Fibroblast of lung (primary cell): ENCODE results near the gene IFT52. TPM values are rescaled to one million over a fixed set of nuclear protein-coding genes. Genes with fewer than 3 reads are reported as not detected.
A peak's percentile ranks its signal among the peaks of the same experiment; 100 is the strongest.

Source experiments
- DNase-seq, 2 donors: peaks; one replicate each; pipeline versions ENCODE4 v3.0.0 to v3.0.0-alpha.2; 2010; ENCODE audit warnings: low read depth in 2 of 2
- H2AFZ ChIP-seq: 2 replicates; pipeline ENCODE4 v1.5.1; 2012; ENCODE audit warnings: low read length, control low read depth, inconsistent platforms
- H3K27ac ChIP-seq: 2 replicates; pipeline ENCODE4 v1.5.1; 2011; ENCODE audit warnings: low read length, control low read depth; ENCODE audit not compliant: insufficient read depth
- H3K27me3 ChIP-seq: 2 replicates; pipeline ENCODE4 v1.5.1; 2011; ENCODE audit warnings: mild to moderate bottlenecking, low read length; ENCODE audit not compliant: control insufficient read depth, insufficient read depth
- H3K36me3 ChIP-seq: 2 replicates; pipeline ENCODE4 v1.5.1; 2011; ENCODE audit warnings: low read length; ENCODE audit not compliant: control insufficient read depth, insufficient read depth
- H3K4me1 ChIP-seq: 2 replicates; pipeline ENCODE4 v1.5.1; 2011; ENCODE audit warnings: low read length; ENCODE audit not compliant: control insufficient read depth, insufficient read depth; ENCODE audit errors: extremely low read depth
- H3K4me2 ChIP-seq: 2 replicates; pipeline ENCODE4 v1.5.1; 2011; ENCODE audit warnings: low read length, control low read depth; ENCODE audit not compliant: insufficient read depth; ENCODE audit errors: extremely low read depth
- H3K4me3 ChIP-seq, 4 experiments: fragments of 200-600 bp in 1 of 4; sonication (generic) in 1 of 4; replicated peaks in 1 of 4; 2 replicates each; pipeline ENCODE4 v1.5.1; 2011 to 2016; ENCODE audit warnings: low read length in 4 of 4, low read depth in 3 of 4, mild to moderate bottlenecking in 3 of 4, control low read depth in 2 of 4, inconsistent platforms in 1 of 4, mixed read lengths in 1 of 4; ENCODE audit not compliant: insufficient read depth in 1 of 4; ENCODE audit errors: control extremely low read depth in 1 of 4
- H3K79me2 ChIP-seq: 2 replicates; pipeline ENCODE4 v1.5.1; 2012; ENCODE audit warnings: mild to moderate bottlenecking, low read length, inconsistent platforms; ENCODE audit not compliant: control insufficient read depth, insufficient read depth
- H3K9ac ChIP-seq: 2 replicates; pipeline ENCODE4 v1.5.1; 2011; ENCODE audit warnings: mild to moderate bottlenecking, low read length, control low read depth; ENCODE audit not compliant: insufficient read depth
- H3K9me3 ChIP-seq: 2 replicates; pipeline ENCODE4 v1.5.1; 2012; ENCODE audit warnings: low read depth, low read length; ENCODE audit not compliant: control insufficient read depth, insufficient read depth
- H4K20me1 ChIP-seq: 2 replicates; pipeline ENCODE4 v1.5.1; 2011; ENCODE audit warnings: low read length; ENCODE audit not compliant: control insufficient read depth, insufficient read depth; ENCODE audit errors: extremely low read depth
- CTCF ChIP-seq, 2 donors: IDR thresholded peaks in 1 of 2; conservative IDR thresholded peaks in 1 of 2; 1 replicate in 1 of 2; 2 replicates in 1 of 2; pipeline ENCODE4 v1.5.1; 2011 to 2012; ENCODE audit warnings: low read length in 2 of 2, control low read depth in 1 of 2, inconsistent platforms in 1 of 2, low read depth in 1 of 2, mild to moderate bottlenecking in 1 of 2
- EZH2 ChIP-seq: IDR thresholded peaks from 2 replicates; pipeline ENCODE4 v1.5.1; 2012; ENCODE audit warnings: low read length, control low read depth, mild to moderate bottlenecking; ENCODE audit errors: missing control alignments
- polyA minus RNA-seq: library from RNA; depleted of rRNA, polyadenylated mRNA; stranded (reverse); fragments of >200 nt; gene quantifications from 2 replicates; pipeline ENCODE4 v1.2.3, GENCODE V29; 2011; ENCODE audit warnings: low replicate concordance
- polyA plus RNA-seq, 2 donors: library from polyadenylated mRNA; depleted of rRNA in 1 of 2; stranded (reverse) in 1 of 2; unstranded in 1 of 2; fragments of >200 nt; gene quantifications; 2 replicates each; pipeline ENCODE4 v1.2.1, GENCODE V29; 2011 to 2012; ENCODE audit warnings: missing spikeins in 1 of 2
- total RNA-seq: library from RNA; depleted of rRNA; stranded (reverse); fragments of >200 nt; gene quantifications from 2 replicates; pipeline ENCODE4 v1.2.1, GENCODE V29; 2014

IFT52 gene
- total RNA-seq (38.8 and 44.2 TPM in 2 replicates), polyA plus RNA-seq (38.3 and 41.9 TPM in 2 replicates), polyA minus RNA-seq (35.5 and 39.5 TPM in 2 replicates)
- 30.0 and 34.1 TPM in 2 replicates for polyA plus RNA-seq (2012)

- TF ChIP-seq EZH2 (no peak), CTCF (conservative IDR thresholded peaks at IDR 0.05 in 1 of 2, IDR thresholded peaks at IDR 0.05 in 1 of 2; ENCODE audit: low read depth in 1 of 2, low read length in 2 of 2) (no peak)
These were observed at the start of gene IFT52 for GRCh38 chr20:43590392-43591303. Gene IFT52, plus strand, starts transcription at chr20:43590937. Its CDS starts 3,762 bp downstream, at chr20:43594699.

GRCh38 chr20:43541214-43541613 is 49.5 kb upstream of the IFT52 start:
- peak in 1 of 2 donors; percentile 35 for DNase-seq
- no peaks in the 10 kb centered on the region for H3K36me3 ChIP-seq
- H3K4me3 ChIP-seq: no peak overlapping the region
- H3K27me3 ChIP-seq: no peaks in the 10 kb centered on the region
- no peaks in the 10 kb centered on the region for H4K20me1 ChIP-seq
- no peak overlapping the region for H2AFZ ChIP-seq
- H3K4me1 ChIP-seq: no peaks in the 10 kb centered on the region
- no peak overlapping the region for H3K27ac ChIP-seq
- no peaks in the 10 kb centered on the region for H3K79me2 ChIP-seq
- H3K4me2 ChIP-seq: no peak overlapping the region
- no peaks in the 10 kb centered on the region for H3K9me3 ChIP-seq
- TF ChIP-seq EZH2 (no peak), CTCF (conservative IDR thresholded peaks at IDR 0.05 in 1 of 2, IDR thresholded peaks at IDR 0.05 in 1 of 2; ENCODE audit: low read depth in 1 of 2, low read length in 2 of 2) (no peak)
- no peak overlapping the region for H3K9ac ChIP-seq

More at GRCh38 chr20:43590392-43591303, at the start of gene IFT52:
- no peaks in the 10 kb centered on the region for H4K20me1 ChIP-seq
- H3K4me3 ChIP-seq: peak within 1 kb of the TSS; percentile 85 to 95 (median 87)
- peaks cover 7% of the 10 kb centered on the region for H3K79me2 ChIP-seq
- peak within 1 kb of the TSS; percentile 98 for H3K4me2 ChIP-seq
- H2AFZ ChIP-seq: peak within 1 kb of the TSS; percentile 91
- H3K4me1 ChIP-seq: no peaks in the 10 kb centered on the region
- DNase-seq: peak; percentile 91 to 93
- H3K9me3 ChIP-seq: no peaks in the 10 kb centered on the region
- H3K36me3 ChIP-seq: no peaks in the 10 kb centered on the region
- peak within 1 kb of the TSS; percentile 99 for H3K27ac ChIP-seq
- H3K9ac ChIP-seq: peak within 1 kb of the TSS; percentile 83
- no peaks in the 10 kb centered on the region for H3K27me3 ChIP-seq

- no peaks in the 10 kb centered on the region for H3K9me3 ChIP-seq
- no peak overlapping the region for H3K9ac ChIP-seq
- no peaks in the 10 kb centered on the region for H4K20me1 ChIP-seq
- H2AFZ ChIP-seq: no peak overlapping the region
- H3K4me2 ChIP-seq: no peak overlapping the region
- no peak for DNase-seq
- H3K4me3 ChIP-seq: no peak overlapping the region
- no peaks in the 10 kb centered on the region for H3K4me1 ChIP-seq
- no peaks in the 10 kb centered on the region for H3K36me3 ChIP-seq
- H3K27ac ChIP-seq: no peak overlapping the region
- H3K79me2 ChIP-seq: no peaks in the 10 kb centered on the region
- H3K27me3 ChIP-seq: no peaks in the 10 kb centered on the region
- TF ChIP-seq CTCF (conservative IDR thresholded peaks at IDR 0.05 in 1 of 2, IDR thresholded peaks at IDR 0.05 in 1 of 2; ENCODE audit: low read depth in 1 of 2, low read length in 2 of 2) (no peak), EZH2 (no peak)
These were observed 48.6 kb upstream of the IFT52 start for GRCh38 chr20:43542161-43542560.
